Ovary (tissue), 9 donors: ENCODE results near the gene PROZ. TPM values are rescaled to one million over a fixed set of nuclear protein-coding genes. Genes with fewer than 3 reads are reported as not detected.

Experiments
- DNase-seq, 5 donors: peaks; one replicate each; pipeline ENCODE4 v3.0.0-alpha.2; 2019 to 2020
- H3K27ac ChIP-seq, 2 donors: fragments of 200-600 bp; one replicate each; pipeline versions ENCODE4 v1.5.1 to v1.8.0; 2019 to 2022
- H3K27me3 ChIP-seq: fragments of 200-600 bp; one replicate; pipeline ENCODE4 v1.8.0; 2022
- H3K36me3 ChIP-seq: fragments of 200-600 bp; sonication (generic); one replicate; pipeline ENCODE4 v1.5.1; 2019
- H3K4me1 ChIP-seq: one replicate; pipeline ENCODE4 v1.8.1; 2013; ENCODE audit warnings: mild to moderate bottlenecking, moderate library complexity; ENCODE audit not compliant: insufficient read depth
- H3K4me3 ChIP-seq: fragments of 200-600 bp; sonication (generic); one replicate; pipeline ENCODE4 v1.5.1; 2017
- H3K9me3 ChIP-seq, 2 donors: fragments of 200-600 bp in 1 of 2; sonication (generic) in 1 of 2; one replicate each; pipeline versions ENCODE4 v1.5.1 to v1.8.1; 2013 to 2019; ENCODE audit warnings: mild to moderate bottlenecking in 1 of 2, moderate library complexity in 1 of 2
- EP300 ChIP-seq: sonication (generic); formaldehyde crosslinking; IDR thresholded peaks from one replicate; pipeline ENCODE4 v1.6.1; 2017; ENCODE audit warnings: antibody characterized with exemption
- POLR2A ChIP-seq: fragments of 450-650 bp; IDR thresholded peaks from one replicate; pipeline ENCODE4 v1.6.1; 2017; ENCODE audit warnings: antibody characterized with exemption, mild to moderate bottlenecking, moderate library complexity
- WGBS, 3 donors: extraction: QIAGEN DNeasy Blood & Tissue Kit in 1 of 3; methylation state at CpG; one replicate each; pipeline versions ENCODE4 v1.1.5 to v1.1.7; 2013 to 2017; 5-methylcytosine and 5-hydroxymethylcytosine counted together
- intact Hi-C, 4 donors: fragments of 100-400 bp; cut with DNase I; formaldehyde crosslinking; loops; one replicate each; pipeline versions ENCODE4 v1.11.0 to v1.15.1; 2022 to 2023
- polyA plus RNA-seq, 2 donors: library from polyadenylated mRNA; stranded (reverse); fragments of 200-250 nt in 1 of 2; fragments of 350-450 nt in 1 of 2; fragmentation: Illumina TruSeq in 1 of 2; extraction: RNeasy Lipid Tissue Mini Kit (QIAGEN cat#74804) in 1 of 2; gene quantifications; one replicate each; pipeline ENCODE4 v1.2.3, GENCODE V29; 2013 to 2014
- total RNA-seq, 7 donors: library from RNA; depleted of rRNA in 2 of 7; stranded (reverse); fragments of >200 nt in 2 of 7; fragmentation: NEBNext Ultra II Directional in 3 of 7; extraction: Animal tissue kit (Norgen Biotek cat#: 25700) in 3 of 7; gene quantifications; one replicate each; pipeline versions ENCODE4 v1.1.0 to v1.2.4, GENCODE V29; 2016 to 2023
- TF ChIP-seq, protein P1 (sequence below), 3 donors: fragments of 450-650 bp in 2 of 3; fragments of 200-600 bp in 1 of 3; IDR thresholded peaks; one replicate each; pipeline versions ENCODE4 v1.5.1 to v1.8.0; 2016 to 2022; ENCODE audit warnings: antibody characterized with exemption in 3 of 3, mild to moderate bottlenecking in 1 of 3
- donor health status: DM: no; HTN: no; CAD: no; lungs with moderate emphysema.
- donor health status: DM: no; HTN: no; CAD: no.
- donor health status: Bipolar disorder and iron deficiency.
- donor health status: DM: yes; HTN: yes; CAD: no.
- donor health status: DM: no; HTN: no; CAD: no.
- donor health status: DM: yes; HTN: yes; CAD: no.

Gene PROZ
- total and polyA plus RNA-seq, 9 donors: not detected

DNA sequence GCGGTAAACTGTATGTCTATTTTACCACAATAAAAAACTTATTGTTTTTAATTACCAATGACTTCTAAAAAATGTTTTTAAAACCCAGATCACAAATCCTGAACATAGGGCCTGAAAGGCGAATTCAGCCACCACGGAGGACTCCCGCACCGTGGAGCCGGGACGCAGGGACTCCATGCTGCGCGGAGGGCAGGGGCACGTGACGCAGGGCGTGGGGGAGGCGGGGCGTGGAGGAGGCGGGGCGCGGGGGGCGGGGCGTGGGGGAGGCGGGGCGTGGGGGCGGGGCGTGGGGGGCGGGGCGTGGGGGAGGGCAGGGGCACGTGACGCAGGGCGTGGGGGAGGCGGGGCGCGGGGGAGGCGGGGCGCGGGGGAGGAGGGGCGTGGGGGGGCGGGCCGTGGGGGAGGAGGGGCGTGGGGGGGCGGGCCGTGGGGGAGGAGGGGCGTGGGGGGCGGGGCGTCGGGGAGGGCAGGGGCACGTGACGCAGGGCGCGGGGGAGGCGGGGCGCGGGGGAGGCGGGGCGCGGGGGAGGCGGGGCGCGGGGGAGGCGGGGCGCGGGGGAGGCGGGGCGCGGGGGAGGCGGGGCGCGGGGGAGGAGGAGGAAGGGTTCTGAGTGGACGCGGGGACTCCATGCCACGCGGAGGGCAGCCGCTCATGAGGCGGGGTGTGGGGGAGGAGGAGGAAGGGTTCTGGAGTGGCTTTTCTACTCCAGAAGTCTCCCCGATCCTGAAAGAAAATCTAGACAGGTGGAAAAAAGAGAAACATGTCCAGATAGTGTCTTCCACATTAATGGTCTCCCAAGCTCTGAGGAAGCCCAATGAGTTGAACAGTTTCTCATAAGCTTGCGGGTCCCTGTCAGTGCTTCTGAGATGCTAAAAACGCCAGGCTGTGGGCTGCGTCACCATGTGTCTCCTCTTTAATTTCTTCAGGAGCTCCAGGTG is 4.4 kb upstream of the PROZ start:
- no peaks in the 10 kb centered on the region for H3K9me3 ChIP-seq
- peak overlapping the region; percentile 57 to 71 for H3K27ac ChIP-seq
- TF ChIP-seq POLR2A (peak; percentile 65), EP300 (no peak)
- H3K27me3 ChIP-seq: no peaks in the 10 kb centered on the region
- intact Hi-C loops: loop anchor here in 1 of 4 donors (10.0 kb wide), 2 partner anchors 51 to 211 kb away; partner anchors contain the start of genes CUL4A, GRTP1 and PCID2
- WGBS, 3 donors: 3 to 7% (median 3%) methylated on average over 25 to 42 of the region's 76 CpGs
- DNase-seq: peak; percentile 83 to 91 (median 86)
- peaks cover 5% of the 10 kb centered on the region for H3K4me1 ChIP-seq
- no peaks in the 10 kb centered on the region for H3K36me3 ChIP-seq
- peak overlapping the region; percentile 38 for H3K4me3 ChIP-seq

DNA sequence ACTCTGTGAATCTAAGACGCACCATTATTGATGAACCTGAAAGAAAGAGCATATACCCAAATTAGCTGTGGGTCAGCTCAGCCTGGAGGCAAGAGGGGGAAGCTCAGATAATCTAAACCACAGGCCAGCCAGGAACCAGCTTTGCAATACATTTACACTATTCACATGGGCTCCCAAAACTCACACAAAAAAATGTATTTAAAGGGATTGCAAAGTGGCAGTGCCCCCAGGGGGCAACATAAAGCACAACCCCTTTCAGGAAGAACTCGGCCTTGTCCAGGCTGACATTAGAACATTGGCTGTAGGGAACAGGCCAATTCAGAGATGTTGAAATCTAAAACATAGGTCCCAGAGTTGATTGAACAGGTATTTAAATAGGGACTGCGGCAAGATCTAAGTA is 3.2 kb upstream of the PROZ start:
- TF ChIP-seq EP300 (no peak), POLR2A (no peak)
- TF ChIP-seq, protein P1, sequence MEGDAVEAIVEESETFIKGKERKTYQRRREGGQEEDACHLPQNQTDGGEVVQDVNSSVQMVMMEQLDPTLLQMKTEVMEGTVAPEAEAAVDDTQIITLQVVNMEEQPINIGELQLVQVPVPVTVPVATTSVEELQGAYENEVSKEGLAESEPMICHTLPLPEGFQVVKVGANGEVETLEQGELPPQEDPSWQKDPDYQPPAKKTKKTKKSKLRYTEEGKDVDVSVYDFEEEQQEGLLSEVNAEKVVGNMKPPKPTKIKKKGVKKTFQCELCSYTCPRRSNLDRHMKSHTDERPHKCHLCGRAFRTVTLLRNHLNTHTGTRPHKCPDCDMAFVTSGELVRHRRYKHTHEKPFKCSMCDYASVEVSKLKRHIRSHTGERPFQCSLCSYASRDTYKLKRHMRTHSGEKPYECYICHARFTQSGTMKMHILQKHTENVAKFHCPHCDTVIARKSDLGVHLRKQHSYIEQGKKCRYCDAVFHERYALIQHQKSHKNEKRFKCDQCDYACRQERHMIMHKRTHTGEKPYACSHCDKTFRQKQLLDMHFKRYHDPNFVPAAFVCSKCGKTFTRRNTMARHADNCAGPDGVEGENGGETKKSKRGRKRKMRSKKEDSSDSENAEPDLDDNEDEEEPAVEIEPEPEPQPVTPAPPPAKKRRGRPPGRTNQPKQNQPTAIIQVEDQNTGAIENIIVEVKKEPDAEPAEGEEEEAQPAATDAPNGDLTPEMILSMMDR (IDR thresholded peaks at IDR 0.05): no peak

DNA sequence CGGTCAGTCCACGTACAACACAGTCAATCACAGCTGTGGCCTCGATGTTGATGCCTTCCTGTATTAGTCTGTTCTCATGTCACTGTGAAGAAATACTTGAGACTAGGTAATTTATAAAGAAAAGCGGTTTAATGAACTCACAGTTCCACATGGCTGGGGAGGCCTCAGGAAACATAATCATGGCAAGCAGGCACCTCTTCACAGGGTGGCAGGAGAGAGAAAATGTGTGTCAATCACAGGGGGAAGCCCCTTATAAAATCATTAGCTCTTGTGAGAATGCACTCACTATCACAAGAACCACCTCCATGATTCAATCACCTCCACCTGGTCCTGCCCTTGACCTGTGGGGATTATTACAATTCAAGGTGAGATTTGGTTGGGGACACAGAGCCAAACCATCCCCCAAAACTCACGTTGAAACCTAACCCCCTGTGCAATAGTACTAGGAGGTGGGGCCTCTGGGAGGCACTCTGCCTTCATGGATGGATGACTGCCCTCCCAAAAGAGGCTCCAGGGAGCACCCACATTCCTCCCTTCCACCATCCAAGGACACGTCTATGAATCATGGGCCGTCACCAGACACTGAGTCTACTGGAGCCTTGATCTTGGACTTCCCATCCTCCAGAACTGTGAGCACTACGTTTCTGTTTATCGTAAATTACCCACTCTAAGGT is 2.3 kb upstream of the PROZ start:
- intact Hi-C loops: loop anchor here in 1 of 4 donors (10.0 kb wide), 2 partner anchors 49 to 209 kb away; partner anchors contain the start of genes CUL4A, GRTP1 and PCID2
- WGBS, 3 donors: 61 to 71% (median 68%) methylated on average over 9 of the region's 9 CpGs
- Histone ChIP-seq H3K9me3 (no peaks in the 10 kb centered on the region), H3K27me3 (no peaks in the 10 kb centered on the region), H3K4me1 (peaks cover 5% of the 10 kb centered on the region), H3K36me3 (no peaks in the 10 kb centered on the region), H3K27ac (no peak overlapping the region), H3K4me3 (no peak overlapping the region)
- DNase-seq: no peak
- TF ChIP-seq, protein P1 (IDR thresholded peaks at IDR 0.05): no peak
- TF ChIP-seq EP300 (no peak), POLR2A (no peak)

More for the DNA sequence above, 3.2 kb upstream of the PROZ start:
- no peaks in the 10 kb centered on the region for H3K27me3 ChIP-seq
- H3K27ac ChIP-seq: no peak overlapping the region
- H3K4me3 ChIP-seq: no peak overlapping the region
- intact Hi-C loops: loop anchor here in 1 of 4 donors (10.0 kb wide), 2 partner anchors 50 to 210 kb away; partner anchors contain the start of genes CUL4A, GRTP1 and PCID2
- no peaks in the 10 kb centered on the region for H3K9me3 ChIP-seq
- no peak for DNase-seq
- H3K36me3 ChIP-seq: no peaks in the 10 kb centered on the region
- 68 to 78% (median 71%) methylated on average over 3 of the region's 3 CpGs for WGBS, 3 donors
- H3K4me1 ChIP-seq: peaks cover 5% of the 10 kb centered on the region

DNA sequence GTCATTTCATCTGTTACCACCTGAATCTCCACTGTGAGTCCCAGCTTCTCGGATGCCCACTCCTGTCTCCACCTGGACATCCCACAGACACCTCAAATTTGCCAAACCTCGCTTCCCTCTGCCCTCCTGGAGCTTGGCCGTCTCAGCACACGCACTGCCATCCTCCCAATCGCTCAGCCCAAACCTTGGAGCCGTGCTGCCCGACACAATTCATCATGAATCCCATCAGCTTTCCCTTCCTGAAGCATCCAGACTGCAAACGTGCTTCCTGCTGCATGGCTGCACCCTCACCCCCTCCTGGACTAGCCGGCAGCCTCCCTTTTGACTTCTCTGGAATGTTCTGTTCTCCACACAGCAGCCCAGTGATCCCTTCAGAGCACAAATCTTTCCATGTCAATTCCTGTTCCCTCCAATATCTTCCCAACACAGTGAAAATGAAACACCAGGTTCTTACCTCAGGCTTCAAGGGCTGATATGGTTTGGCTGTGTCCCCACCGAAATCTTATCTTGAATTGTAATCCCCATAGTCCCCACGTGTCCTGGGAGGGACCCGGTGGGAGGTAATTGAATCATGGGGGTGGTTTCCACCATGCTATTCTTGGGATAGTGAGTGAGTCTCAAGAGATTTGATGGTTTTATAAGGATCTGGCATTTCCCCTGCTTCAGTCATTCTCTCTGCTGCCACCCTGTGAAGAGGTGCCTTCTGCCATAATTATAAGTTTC is 1.1 kb upstream of the PROZ start:
- 57 to 65% (median 61%) methylated on average over 12 of the region's 12 CpGs for WGBS, 3 donors

More for the DNA sequence above, 1.1 kb upstream of the PROZ start:
- no peaks in the 10 kb centered on the region for H3K27me3 ChIP-seq
- H3K27ac ChIP-seq: no peak overlapping the region
- no peak for DNase-seq
- TF ChIP-seq POLR2A (no peak), EP300 (no peak)
- TF ChIP-seq, protein P1 (IDR thresholded peaks at IDR 0.05): no peak
- no peak overlapping the region for H3K4me3 ChIP-seq
- intact Hi-C loops: loop anchor here in 1 of 4 donors (10.0 kb wide), 2 partner anchors 47 to 207 kb away; partner anchors contain the start of genes CUL4A, GRTP1 and PCID2
- H3K9me3 ChIP-seq: no peaks in the 10 kb centered on the region
- H3K4me1 ChIP-seq: no peaks in the 10 kb centered on the region
- H3K36me3 ChIP-seq: no peaks in the 10 kb centered on the region
